PC-3 (cell line): Measurements from ENCODE around the gene MDGA2.
"Not testable (repeated sequence)": the region's sequence is repeated elsewhere in the genome, so short reads cannot be mapped to it uniquely, and the experiment has no call there.

Source experiments
- CTCF ChIP-seq: fragments of 300-600 bp; sonication (generic); conservative IDR thresholded peaks from 2 replicates; pipeline ENCODE4 v1.5.1; 2017; ENCODE audit warnings: antibody characterized with exemption, low read depth, mild to moderate bottlenecking, low read length
- EZH2 ChIP-seq: fragments of 300-600 bp; sonication (generic); IDR thresholded peaks from one replicate; pipeline ENCODE4 v1.6.1; 2017; ENCODE audit warnings: antibody characterized with exemption, mild to moderate bottlenecking, low read length; ENCODE audit not compliant: unreplicated experiment

GRCh38 chr14:47242579-47242978 lies 432.8 kb downstream of the MDGA2 start:
- TF ChIP-seq CTCF, EZH2: not testable (repeated sequence)
